ENCODE data around the gene SLC2A9. TPM values are rescaled to one million over a fixed set of nuclear protein-coding genes. Genes with fewer than 3 reads are reported as not detected.

The SLC2A9 gene
- total and polyA plus RNA-seq, 2 of the 8 experiments (the other 6 are each of a cell fraction or from before 2014, with no cell fraction given): 0.20 to 0.26 TPM

DNA sequence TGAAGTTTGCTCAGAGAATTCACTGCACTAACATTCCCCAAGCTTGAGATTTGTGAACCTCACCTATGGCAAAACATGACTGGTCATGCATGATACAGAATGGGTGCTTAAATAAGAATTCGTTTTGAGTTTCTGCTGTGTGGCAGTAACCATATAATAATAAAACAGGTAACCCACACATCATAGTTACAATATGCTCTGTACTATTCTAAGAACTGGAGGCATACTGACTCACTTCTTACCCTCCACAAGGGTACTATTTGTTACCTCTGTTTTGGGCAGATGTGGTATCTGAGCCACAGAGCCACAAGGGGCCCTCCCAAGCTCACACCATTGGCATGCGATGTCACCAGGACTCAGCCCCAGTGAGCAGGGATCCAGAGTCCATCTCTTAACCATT is 17.6 kb downstream of the SLC2A9 start:
- Histone ChIP-seq H2BK15ac (ENCODE audit: low read length) (no peak overlapping the region), H3K36me3 (ENCODE audit: control insufficient read depth in 2 of 4, insufficient read depth in 4 of 4, low read length in 3 of 4) (no peaks in the 10 kb centered on the region), H3K14ac (ENCODE audit: insufficient read length) (no peak overlapping the region), H3K9ac (replicated peaks in 1 of 4; ENCODE audit: extremely low read depth in 1 of 4, low read depth in 3 of 4, low read length in 3 of 4) (no peak overlapping the region), H2AFZ (ENCODE audit: low read length) (no peak overlapping the region), H3K4me1 (replicated peaks in 1 of 4; ENCODE audit: control insufficient read depth in 3 of 4, insufficient read depth in 4 of 4, low read length in 3 of 4) (no peaks in the 10 kb centered on the region), H3K79me1 (ENCODE audit: low read depth, low read length) (no peaks in the 10 kb centered on the region), H2BK120ac (replicated peaks; ENCODE audit: low read depth, low read length) (no peak overlapping the region), H3K56ac (replicated peaks; ENCODE audit: insufficient read length, low read depth, low read length) (no peak overlapping the region), H3K79me2 (ENCODE audit: control insufficient read depth in 1 of 2, insufficient read depth in 2 of 2, low read length in 2 of 2) (no peaks in the 10 kb centered on the region), H2BK12ac (ENCODE audit: low read depth, low read length) (no peak overlapping the region), H4K20me1 (replicated peaks in 1 of 2; ENCODE audit: control insufficient read depth in 1 of 2, insufficient read depth in 2 of 2, low read length in 2 of 2) (no peaks in the 10 kb centered on the region), H3K4me2 (ENCODE audit: insufficient read depth in 1 of 2, low read depth in 2 of 2, low read length in 2 of 2) (no peak overlapping the region), H4K5ac (ENCODE audit: insufficient read length, low read depth, low read length) (no peak overlapping the region), H3K9me3 (ENCODE audit: insufficient read depth in 2 of 2, low read depth in 1 of 2, low read length in 1 of 2) (no peaks in the 10 kb centered on the region), H3K4me3 (ENCODE audit: extremely low read depth in 1 of 4, insufficient read depth in 2 of 4, low read depth in 3 of 4, low read length in 4 of 4) (no peak overlapping the region), H4K8ac (ENCODE audit: extremely low read depth, insufficient read depth, low read length) (no peak overlapping the region), H3K4ac (replicated peaks; ENCODE audit: insufficient read length, low read depth, low read length) (no peak overlapping the region), H3K27me3 (replicated peaks in 1 of 4; ENCODE audit: control insufficient read depth in 3 of 4, extremely low read depth in 1 of 4, insufficient read depth in 3 of 4, low read length in 3 of 4) (no peaks in the 10 kb centered on the region; a peak in 1 of 7 replicates), H2BK5ac (ENCODE audit: low read depth, low read length) (no peak overlapping the region), H3K23ac (ENCODE audit: insufficient read length) (no peak overlapping the region), H3K18ac (ENCODE audit: extremely low read depth, low read length) (no peak overlapping the region), H4K91ac (replicated peaks; ENCODE audit: insufficient read length, low read length) (no peak overlapping the region), H3K27ac (ENCODE audit: low read depth, low read length) (no peak overlapping the region), H3K23me2 (ENCODE audit: low read depth, low read length) (no peaks in the 10 kb centered on the region), H2BK20ac (ENCODE audit: low read length) (no peak overlapping the region), H2AK5ac (ENCODE audit: low read depth, low read length) (no peak overlapping the region)
- 83% methylated on average over 2 of the region's 2 CpGs; no CpG with 5 or more reads in 1 of the 2 experiments for WGBS, 2 experiments (ENCODE audit: extremely low coverage in 1 of 2, insufficient coverage in 1 of 2, insufficient read length in 1 of 2, insufficient replicate concordance in 2 of 2, low coverage in 1 of 2, low lambda C conversion rate in 2 of 2, missing lambda C conversion rate in 1 of 2)
- POLR2A ChIA-PET (ENCODE audit: partially characterized antibody): no interaction called here
- FAIRE-seq (no peak), DNase-seq (ENCODE audit: low read depth in 1 of 2, low spot score in 2 of 2) (no peak)
- CTCF ChIA-PET (ENCODE audit: partially characterized antibody): interaction anchor here (0.7 to 4.8 kb wide), 3 partner anchors 11 to 249 kb away, joined by 3 to 35 read pairs (median 3); no protein-coding TSS in a partner anchor
- TF ChIP-seq ATF2 (IDR thresholded peaks at IDR 0.05; ENCODE audit: low read length) (no peak), EZH2 (IDR thresholded peaks at IDR 0.05; ENCODE audit: low read depth, low read length, severe bottlenecking) (no peak), KDM5A (IDR thresholded peaks at IDR 0.05; ENCODE audit: low read length) (no peak), BRCA1 (IDR thresholded peaks at IDR 0.05; ENCODE audit: low read depth, low read length) (no peak), CEBPB (IDR thresholded peaks at IDR 0.05; ENCODE audit: low read depth, low read length) (no peak), NRF1 (IDR thresholded peaks at IDR 0.05; ENCODE audit: low read depth, low read length) (no peak), SIRT6 (IDR thresholded peaks at IDR 0.05; ENCODE audit: low read length) (no peak), POLR2A (IDR thresholded peaks at IDR 0.05; ENCODE audit: control extremely low read depth in 1 of 2, low read depth in 2 of 2, low read length in 2 of 2) (no peak), FOSL1 (IDR thresholded peaks at IDR 0.05; ENCODE audit: insufficient read depth, low read depth, low read length) (no peak), NANOG (IDR thresholded peaks at IDR 0.05; ENCODE audit: insufficient read depth, low read depth, low read length, poor library complexity, severe bottlenecking) (no peak), SIN3A (conservative IDR thresholded peaks at IDR 0.05 in 1 of 2, IDR thresholded peaks at IDR 0.05 in 1 of 2; ENCODE audit: low read depth in 1 of 2, low read length in 2 of 2) (no peak), BACH1 (IDR thresholded peaks at IDR 0.05; ENCODE audit: low read length) (no peak)
- TF ChIP-seq, protein P1, sequence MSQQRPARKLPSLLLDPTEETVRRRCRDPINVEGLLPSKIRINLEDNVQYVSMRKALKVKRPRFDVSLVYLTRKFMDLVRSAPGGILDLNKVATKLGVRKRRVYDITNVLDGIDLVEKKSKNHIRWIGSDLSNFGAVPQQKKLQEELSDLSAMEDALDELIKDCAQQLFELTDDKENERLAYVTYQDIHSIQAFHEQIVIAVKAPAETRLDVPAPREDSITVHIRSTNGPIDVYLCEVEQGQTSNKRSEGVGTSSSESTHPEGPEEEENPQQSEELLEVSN (IDR thresholded peaks at IDR 0.05): no peak
